Measurements from ENCODE around the gene GINS2. TPM values are rescaled to one million over a fixed set of nuclear protein-coding genes. Genes with fewer than 3 reads are reported as not detected.

The GINS2 gene
- total and polyA plus RNA-seq, 2 donors (not counting 3 experiments of a cell fraction or from before 2014, with no cell fraction given), result 10.4 to 24.1 TPM

DNA sequence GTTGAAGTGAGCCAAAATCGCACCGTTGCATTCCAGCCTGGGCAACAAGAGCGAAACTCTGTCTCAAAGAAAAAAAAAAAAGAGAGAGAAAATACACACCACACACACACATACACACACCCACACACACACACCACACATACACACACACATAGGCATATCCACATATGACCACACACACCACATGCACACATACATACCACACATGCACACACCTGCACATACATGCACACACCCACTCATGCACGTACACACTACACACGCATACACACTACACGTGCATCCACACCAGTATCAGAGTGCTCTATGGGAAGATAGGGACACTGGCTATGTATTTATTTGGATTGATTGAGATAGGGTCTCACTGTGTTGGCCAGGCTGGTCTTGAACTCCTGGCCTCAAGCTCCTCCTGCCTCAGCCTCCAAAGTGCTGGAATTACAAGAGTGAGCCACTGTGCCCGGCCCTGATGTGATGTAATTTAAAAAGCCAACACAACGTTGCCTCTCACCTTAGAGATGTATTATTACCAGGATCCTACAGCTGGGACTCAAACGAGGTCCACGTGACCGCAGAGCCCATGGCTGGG is 17.8 kb upstream of the GINS2 start:
- H2AFZ ChIP-seq (ENCODE audit: low read depth, low read length), result no peak overlapping the region
- no peak for FAIRE-seq
- TF ChIP-seq EZH2 (IDR thresholded peaks at IDR 0.05; ENCODE audit: borderline replicate concordance, low read depth, low read length, severe bottlenecking), result no peak
- no peak for TF ChIP-seq POLR2AphosphoS5 (IDR thresholded peaks at IDR 0.05; ENCODE audit: insufficient read depth, low read depth, low read length)
- TF ChIP-seq, protein P1, sequence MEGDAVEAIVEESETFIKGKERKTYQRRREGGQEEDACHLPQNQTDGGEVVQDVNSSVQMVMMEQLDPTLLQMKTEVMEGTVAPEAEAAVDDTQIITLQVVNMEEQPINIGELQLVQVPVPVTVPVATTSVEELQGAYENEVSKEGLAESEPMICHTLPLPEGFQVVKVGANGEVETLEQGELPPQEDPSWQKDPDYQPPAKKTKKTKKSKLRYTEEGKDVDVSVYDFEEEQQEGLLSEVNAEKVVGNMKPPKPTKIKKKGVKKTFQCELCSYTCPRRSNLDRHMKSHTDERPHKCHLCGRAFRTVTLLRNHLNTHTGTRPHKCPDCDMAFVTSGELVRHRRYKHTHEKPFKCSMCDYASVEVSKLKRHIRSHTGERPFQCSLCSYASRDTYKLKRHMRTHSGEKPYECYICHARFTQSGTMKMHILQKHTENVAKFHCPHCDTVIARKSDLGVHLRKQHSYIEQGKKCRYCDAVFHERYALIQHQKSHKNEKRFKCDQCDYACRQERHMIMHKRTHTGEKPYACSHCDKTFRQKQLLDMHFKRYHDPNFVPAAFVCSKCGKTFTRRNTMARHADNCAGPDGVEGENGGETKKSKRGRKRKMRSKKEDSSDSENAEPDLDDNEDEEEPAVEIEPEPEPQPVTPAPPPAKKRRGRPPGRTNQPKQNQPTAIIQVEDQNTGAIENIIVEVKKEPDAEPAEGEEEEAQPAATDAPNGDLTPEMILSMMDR (IDR thresholded peaks at IDR 0.05; ENCODE audit: extremely low read depth in 1 of 2, insufficient read depth in 1 of 2, low read depth in 1 of 2, low read length in 2 of 2), result no peak
- TF ChIP-seq GATA2 (IDR thresholded peaks at IDR 0.05; ENCODE audit: insufficient read depth, insufficient read length, low read depth, low read length), result no peak
- no peak for TF ChIP-seq JUN (IDR thresholded peaks at IDR 0.05; ENCODE audit: borderline replicate concordance, insufficient read depth, insufficient read length, low read depth)
- TF ChIP-seq POLR2A (IDR thresholded peaks at IDR 0.05; ENCODE audit: low read depth, low read length), result no peak
- TF ChIP-seq MYC (IDR thresholded peaks at IDR 0.05; ENCODE audit: low read depth, low read length), result no peak
- TF ChIP-seq, protein P2, sequence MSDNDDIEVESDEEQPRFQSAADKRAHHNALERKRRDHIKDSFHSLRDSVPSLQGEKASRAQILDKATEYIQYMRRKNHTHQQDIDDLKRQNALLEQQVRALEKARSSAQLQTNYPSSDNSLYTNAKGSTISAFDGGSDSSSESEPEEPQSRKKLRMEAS (IDR thresholded peaks at IDR 0.05; ENCODE audit: insufficient read depth, insufficient read length), result no peak
- TF ChIP-seq FOS (IDR thresholded peaks at IDR 0.05; ENCODE audit: borderline replicate concordance, insufficient read depth, low read length), result no peak
- intact Hi-C loops (cut with micrococcal nuclease) (no loop called here), dilution Hi-C loops (cut with MboI; ENCODE audit: extremely low pct_ligation_motif_present, low sequenced_read_pairs) (no loop called here)
- no peak overlapping the region for H3K27ac ChIP-seq (ENCODE audit: insufficient read depth, low read depth, low read length)
- ChIA-PET POLR2A (no interaction called here), CTCF (interaction anchor here (1.0 kb wide), 1 partner anchor 10 kb away, joined by 4 read pairs; no protein-coding TSS in a partner anchor)
- no peak overlapping the region for H3K4me2 ChIP-seq (ENCODE audit: insufficient read depth, low read length)
- no peaks in the 10 kb centered on the region for H4K20me1 ChIP-seq (replicated peaks; ENCODE audit: control insufficient read depth, extremely low read depth, insufficient read depth, low read length)
- H3K27me3 ChIP-seq (ENCODE audit: control insufficient read depth in 2 of 2, insufficient read depth in 2 of 2, low read length in 2 of 2), result no peaks in the 10 kb centered on the region
- no peak for DNase-seq (ENCODE audit: low read depth, low spot score)
- H3K4me3 ChIP-seq (replicated peaks in 1 of 3; ENCODE audit: insufficient read depth in 1 of 3, low read depth in 1 of 3, low read length in 3 of 3), result no peak overlapping the region
- no peaks in the 10 kb centered on the region for H3K4me1 ChIP-seq (ENCODE audit: control insufficient read depth, extremely low read depth, insufficient read depth, low read length)
- no peaks in the 10 kb centered on the region for H3K79me2 ChIP-seq (ENCODE audit: control insufficient read depth, insufficient read depth, low read length)
- no peak overlapping the region for H3K9ac ChIP-seq (replicated peaks; ENCODE audit: extremely low read depth, insufficient read depth, low read length)
- no peaks in the 10 kb centered on the region for H3K9me1 ChIP-seq (replicated peaks; ENCODE audit: control insufficient read depth, extremely low read depth, insufficient read depth, low read length)
- BruUV-seq (replicated peaks), result no TSS peak
- H3K9me3 ChIP-seq (replicated peaks; ENCODE audit: control insufficient read depth, insufficient read depth, low read length), result no peaks in the 10 kb centered on the region
- no peaks in the 10 kb centered on the region for H3K36me3 ChIP-seq (ENCODE audit: control insufficient read depth in 2 of 2, extremely low read depth in 1 of 2, insufficient read depth in 2 of 2, low read length in 2 of 2)

Measured in endothelial cell of umbilical vein (primary cell).